ENCODE measurements around the gene LIN28B.

DNA sequence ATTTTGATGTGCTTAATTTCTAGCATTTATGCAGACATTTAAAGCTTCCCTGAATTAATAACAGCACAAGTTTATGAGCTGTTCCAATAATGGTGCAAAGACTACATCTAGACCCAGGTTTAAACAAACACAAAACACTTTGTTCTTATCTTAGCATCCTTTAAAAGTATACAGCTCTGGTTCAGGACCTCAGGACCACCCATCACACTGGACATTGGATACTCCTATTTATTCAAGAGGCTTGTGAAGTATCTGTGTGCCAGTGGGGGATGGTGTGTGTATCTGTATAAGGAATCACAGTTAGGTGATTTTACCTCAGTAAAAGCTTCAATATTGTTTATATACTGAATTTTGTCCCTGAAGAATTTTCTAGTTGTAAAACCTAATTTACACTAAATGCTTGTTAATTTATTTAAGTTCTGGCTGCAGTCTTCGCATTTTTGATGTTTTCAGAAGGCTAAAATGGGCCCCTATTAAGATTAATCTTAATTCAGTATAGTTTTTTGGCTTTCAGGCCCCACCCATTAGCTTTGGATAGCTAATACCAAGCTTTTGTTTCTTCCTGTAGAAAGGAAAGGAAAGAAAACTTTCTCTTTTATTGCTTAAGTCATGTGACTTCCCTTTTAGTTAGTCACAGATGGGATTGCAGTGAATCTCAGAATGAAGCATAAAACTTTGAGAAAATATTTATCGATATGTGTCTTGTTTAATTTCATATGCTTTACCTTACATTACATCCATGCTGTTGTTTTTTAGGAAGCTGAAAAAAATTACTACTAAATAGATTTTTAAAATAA is 13.1 kb downstream of the LIN28B start:
- no peak for TF ChIP-seq POLR2A (IDR thresholded peaks at IDR 0.05; ENCODE audit: low read depth, low read length)
- no peak for TF ChIP-seq POLR2AphosphoS5 (IDR thresholded peaks at IDR 0.05; ENCODE audit: low read depth, low read length)
- no peak for TF ChIP-seq TAF1 (IDR thresholded peaks at IDR 0.05; ENCODE audit: borderline replicate concordance, low read depth, low read length)
